Measurements from ENCODE around the gene TRAPPC6A.

TRAPPC6A gene

DNA sequence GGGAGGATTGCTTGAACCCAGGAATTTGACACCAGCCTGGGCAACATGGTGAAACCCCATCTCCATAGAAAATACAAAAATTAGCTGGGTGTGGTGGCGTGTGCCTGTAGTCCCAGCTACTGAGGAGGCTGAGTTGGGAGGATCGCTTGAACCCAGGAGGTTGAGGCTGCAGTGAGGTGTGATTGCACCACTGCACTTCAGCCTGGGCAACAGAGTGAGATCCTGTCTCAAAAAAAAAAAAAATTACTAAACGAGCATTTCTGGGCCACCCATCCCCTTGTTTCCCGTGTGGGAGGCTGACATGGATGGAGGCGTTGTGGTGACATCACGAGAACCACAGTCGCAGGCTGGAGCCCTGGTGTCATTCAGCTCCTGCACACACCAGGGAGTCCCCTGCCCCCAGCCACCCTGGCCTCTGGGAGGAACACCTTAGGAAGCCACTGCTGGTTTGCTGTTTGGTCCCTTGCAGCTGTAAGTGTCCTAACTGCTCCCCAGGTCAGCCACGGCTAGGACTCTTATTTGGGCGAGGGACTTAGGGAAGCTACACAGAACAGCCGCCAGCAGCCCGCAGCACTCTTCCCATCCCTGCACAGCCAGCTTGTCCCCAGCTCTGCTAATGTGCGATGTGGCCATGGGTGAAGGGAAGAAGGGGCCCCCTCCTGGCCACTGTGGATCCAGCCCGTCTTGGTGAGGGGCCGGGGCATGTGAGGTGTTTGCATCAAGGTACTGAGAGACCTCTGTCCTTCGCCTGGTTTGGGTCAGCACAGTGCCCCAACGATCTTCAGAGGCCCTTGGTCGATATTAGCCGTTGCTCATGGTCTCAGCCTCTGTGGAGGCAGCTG, 30.0 kb downstream of the TRAPPC6A start:
- no peak for DNase-seq

- DNase-seq: no peak
Observed at GRCh38 chr19:45146741-45147205, 31.3 kb downstream of the TRAPPC6A start.

GRCh38 chr19:45146251-45146650, 31.8 kb downstream of the TRAPPC6A start:
- DNase-seq: no peak

GRCh38 chr19:45145270-45146189, 32.5 kb downstream of the TRAPPC6A start:
- DNase-seq: no peak

- no peak for DNase-seq
Observed at GRCh38 chr19:45144431-45145269, 33.4 kb downstream of the TRAPPC6A start.

DNA sequence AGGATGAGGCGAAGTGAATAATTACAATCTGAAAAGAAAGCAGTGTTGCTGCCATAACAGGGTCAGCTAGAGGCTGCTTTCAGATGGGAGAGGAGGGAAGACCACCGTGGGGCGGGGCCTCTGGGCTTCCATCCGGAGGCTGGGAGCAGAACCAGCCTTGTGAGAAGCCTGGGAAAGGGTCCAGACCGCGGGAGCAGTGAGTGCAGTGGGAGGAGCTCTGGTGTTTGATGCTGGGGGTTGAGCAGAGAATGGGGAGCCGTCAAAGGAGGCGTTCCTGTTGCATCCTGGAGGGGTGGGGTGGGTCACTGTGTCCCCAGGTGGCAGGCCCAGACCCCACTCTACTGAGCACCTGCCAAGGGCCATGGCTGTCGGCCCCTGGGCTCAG, 35.3 kb downstream of the TRAPPC6A start:
- DNase-seq: no peak

- no peak for DNase-seq
Observed at GRCh38 chr19:45142016-45142725, 35.9 kb downstream of the TRAPPC6A start.

- DNase-seq: no peak
Observed at GRCh38 chr19:45141203-45141900, 36.7 kb downstream of the TRAPPC6A start.

DNA sequence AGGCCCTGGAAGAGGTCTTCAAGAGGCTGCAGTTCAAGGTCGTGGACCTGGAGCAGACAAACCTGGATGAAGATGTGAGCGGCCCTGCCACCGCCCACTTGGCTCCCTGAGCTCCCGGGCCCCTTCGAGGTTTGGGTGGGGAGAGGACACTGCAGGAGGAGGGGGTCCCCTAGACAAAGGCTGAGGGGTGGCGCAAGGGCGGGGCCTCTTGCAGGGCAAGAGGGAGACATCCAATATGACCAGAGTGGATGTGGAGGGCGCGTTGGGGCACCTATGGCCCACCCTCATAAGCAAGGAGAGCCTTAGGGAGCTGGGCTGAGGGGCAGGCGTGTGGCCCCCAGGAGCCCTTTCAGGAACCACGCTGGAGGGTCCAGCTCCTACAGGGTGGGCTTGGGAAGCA, 37.5 kb downstream of the TRAPPC6A start:
- DNase-seq: no peak

GRCh38 chr19:45140144-45140503, 37.9 kb downstream of the TRAPPC6A start:
- no peak for DNase-seq

GRCh38 chr19:45139286-45140143, 38.5 kb downstream of the TRAPPC6A start:
- DNase-seq: no peak

DNA sequence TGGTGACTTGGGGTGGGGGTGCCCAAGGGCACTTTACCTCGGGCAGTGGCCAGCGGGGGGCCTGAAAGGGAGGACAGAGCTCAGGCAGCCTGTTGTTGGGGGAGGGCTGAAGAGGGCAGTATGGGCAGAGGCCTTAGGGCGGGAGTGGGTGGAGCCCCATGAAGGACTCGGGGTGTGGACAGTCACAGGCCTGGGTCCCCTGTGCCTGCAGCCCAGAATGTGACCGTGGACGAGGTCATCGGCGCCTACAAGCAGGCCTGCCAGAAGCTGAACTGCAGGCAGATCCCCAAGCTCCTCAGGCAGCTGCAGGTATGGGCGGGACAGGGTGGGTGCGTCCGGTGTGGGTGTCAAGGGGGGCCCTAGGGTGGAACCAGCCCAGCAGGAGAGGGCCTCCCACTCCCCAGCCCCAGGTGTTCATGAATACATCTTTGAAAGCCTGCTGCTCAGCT, 39.7 kb downstream of the TRAPPC6A start:
- no peak for DNase-seq

DNA sequence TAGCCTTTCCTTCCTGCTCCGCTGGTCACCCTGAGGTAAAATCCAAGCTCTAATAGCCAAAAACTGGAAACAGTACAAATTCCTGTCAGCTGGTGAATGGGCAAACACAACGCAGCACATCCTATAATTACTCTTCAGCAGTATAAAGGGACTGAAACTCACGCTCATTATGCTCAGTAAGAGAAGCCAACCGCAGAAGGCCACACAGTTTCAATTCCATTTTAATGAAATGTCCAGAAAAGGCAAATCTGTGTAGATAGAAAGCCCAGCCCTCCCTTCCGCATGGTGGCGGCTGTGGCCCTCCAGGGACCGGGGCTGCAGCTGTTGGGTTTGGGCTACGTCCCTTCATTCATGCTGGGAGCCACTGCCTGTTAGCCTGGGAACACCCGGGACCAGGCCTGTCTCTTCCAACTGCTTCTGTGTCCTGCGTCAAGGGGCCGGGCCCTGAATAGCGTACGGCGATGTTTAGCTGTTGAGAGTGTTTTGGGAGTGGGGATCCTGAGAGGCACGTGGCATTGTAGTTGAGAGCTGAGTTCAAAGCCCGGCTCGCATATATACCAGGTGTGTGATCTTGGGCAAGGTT, 40.8 kb downstream of the TRAPPC6A start:
- no peak for DNase-seq

GRCh38 chr19:45136507-45137178, 41.4 kb downstream of the TRAPPC6A start:
- DNase-seq: no peak

DNA sequence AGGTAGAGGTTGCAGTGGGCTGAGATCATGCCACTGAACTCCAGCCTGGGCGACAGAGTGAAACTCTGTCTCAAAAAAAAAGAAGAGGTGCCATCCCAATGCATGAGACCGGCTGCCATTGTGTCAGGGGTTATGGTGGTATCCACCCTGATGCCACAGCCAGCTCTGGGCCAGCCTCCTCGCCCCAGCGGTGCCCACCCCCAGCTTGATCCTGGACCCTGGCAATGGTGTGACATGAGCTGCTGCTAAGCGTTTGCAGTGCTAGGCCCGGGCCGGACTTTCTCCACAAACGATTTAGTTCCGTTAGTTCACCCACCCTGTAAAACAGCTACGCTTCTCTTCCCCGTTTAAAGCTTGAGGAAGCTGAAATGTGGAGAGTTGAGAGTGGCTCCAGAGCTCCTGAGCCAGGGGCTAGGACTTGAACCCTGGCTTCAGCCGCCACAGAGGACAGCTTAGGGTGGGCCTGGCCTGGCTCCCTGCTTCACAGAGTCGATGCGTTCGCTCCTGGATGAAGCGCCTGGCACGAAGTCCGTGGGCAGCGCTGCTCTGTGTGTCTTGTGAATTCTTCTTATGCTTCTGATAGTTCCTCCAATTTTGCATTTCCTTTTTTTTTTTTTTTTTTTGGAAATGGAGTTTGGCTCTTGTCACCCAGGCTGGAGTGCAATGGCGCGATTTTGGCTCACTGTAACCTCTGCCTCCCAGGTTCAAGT, 42.7 kb downstream of the TRAPPC6A start:
- DNase-seq: no peak

DNA sequence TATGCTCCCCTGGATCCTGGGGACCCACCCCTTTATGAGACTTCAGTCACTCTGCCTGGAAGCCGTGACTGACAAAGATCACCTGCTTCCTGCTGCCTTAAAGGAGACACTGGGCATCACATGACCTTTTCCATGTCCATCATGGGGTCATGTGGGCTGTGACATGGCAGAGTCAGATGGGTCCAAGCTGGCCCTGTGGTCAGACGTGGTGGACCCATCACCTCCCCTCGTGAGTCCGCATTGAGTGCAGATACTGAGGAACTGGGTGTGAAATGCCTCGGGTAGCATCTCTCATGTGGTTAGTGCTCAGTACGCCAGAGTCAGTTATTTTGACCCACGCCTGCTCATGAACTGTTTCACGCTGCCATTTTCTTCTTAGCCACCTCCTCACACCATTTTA, 44.4 kb downstream of the TRAPPC6A start:
- no peak for DNase-seq

DNA sequence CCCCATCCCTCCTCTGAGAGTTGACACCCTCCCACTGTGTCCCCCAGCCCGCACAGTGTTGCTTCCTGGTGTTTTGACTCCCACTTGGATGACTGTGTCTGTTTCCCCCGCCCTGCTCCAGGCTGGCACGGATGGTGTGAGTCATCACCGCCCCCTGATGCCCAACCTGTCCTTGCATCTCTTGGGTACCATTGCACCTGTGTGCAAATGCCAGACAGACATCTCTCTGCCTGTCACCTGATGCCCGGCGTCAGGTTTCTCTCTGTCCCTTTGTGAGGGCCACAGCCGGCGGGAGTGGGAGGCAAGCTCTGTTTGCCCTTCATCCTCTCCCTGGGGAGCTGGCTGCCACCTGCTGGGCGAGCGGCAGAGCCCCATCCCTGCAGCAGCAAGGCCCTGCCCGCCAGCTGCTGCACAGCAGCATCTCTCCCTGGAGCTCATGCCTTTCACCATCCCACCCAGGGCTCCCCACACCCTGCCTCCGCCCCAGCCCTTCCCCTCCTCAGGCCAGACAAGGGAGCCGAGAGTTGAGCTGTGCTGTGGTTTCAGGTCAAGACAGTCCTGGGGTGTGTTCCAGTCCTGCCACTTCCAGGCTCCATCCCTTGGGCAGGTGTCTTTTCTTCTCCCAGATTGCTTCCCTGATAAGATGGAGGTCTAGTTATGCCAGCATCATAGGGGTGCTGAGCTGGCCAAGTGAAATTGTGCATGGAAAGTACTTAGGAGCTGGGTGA, 47.0 kb downstream of the TRAPPC6A start:
- DNase-seq: peak; percentile 29

DNA sequence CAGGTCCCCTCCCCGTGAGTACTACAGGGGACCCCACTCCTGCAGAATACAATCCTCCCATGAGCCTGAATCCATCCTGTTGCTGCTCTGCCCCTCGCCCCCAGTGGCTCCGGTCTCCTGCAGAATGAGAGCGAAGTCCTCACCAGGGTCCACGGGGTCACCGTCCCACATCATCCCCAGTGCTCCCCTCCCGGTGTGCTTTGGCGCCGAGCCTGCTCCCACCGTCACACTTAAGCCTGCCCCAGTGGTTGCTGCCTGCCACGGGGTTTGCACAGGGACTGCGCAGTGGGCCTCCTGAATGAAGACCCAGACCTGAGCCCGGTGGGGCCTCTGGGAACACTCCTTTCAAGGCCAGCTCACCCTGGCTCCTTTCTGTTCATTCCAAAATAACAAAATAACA, 47.8 kb downstream of the TRAPPC6A start:
- no peak for DNase-seq

All from fibroblast of skin of back (primary cell).